T47D (cell line): Measurements from ENCODE around the gene ABL1.

Experiments
- DNase-seq, 2 experiments: peaks; one replicate each; pipeline versions ENCODE4 v3.0.0 to v3.0.0-alpha.2; 2011 to 2012; ENCODE audit warnings: low read depth in 1 of 2, low spot score in 1 of 2
- JUND ChIP-seq: IDR thresholded peaks from 2 replicates; pipeline ENCODE4 v1.6.1; 2012; ENCODE audit warnings: low read depth
- in situ Hi-C: cut with HindIII; loops from 2 replicates; pipeline ENCODE4 v1.10.0; 2016; ENCODE audit warnings: low sequenced_read_pairs, low pct_unique_long_range_greater_than_20kb

Gene ABL1

GRCh38 chr9:130930132-130930803 is 95.2 kb downstream of the ABL1 start:
- DNase-seq, result no peak
- in situ Hi-C loops, result no loop called here
- TF ChIP-seq JUND, result no peak

GRCh38 chr9:130930804-130931349 is 95.8 kb downstream of the ABL1 start:
- no peak for TF ChIP-seq JUND
- no peak for DNase-seq
- in situ Hi-C loops, result no loop called here

DNA sequence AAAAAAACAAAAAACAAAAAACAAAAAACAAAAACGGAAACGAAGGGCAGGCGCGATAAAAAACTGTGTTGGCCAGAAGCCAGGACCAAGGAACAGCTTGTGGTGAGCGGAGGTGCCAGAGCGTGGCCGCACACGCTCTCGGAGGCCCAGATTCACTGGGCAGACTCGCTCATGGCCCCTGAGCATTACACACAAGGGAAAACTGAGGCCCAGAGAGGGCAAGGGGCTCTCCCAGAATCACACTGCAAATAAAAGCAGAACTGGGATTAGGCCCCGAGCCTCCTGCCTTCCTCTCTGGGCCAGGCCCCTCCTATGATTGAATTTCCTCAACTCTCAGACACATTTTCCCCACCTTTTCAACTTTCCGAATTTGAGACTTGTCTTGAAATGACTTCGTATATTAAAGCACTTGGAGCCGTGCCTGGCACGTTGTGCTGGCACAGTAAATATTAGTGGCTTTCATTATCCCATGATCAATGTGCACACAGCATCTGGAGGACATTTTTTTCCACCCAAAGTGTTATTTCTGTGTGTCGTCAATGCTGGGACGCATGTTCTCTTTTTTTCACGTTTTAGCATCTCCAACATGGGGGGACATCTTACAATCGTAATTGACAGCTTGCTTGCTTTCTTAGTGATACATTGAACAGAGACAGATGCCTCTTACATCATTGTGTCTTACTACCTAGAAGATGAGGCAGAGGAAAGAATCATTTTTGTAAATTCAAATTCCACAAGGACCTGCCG is 96.6 kb downstream of the ABL1 start:
- DNase-seq, result no peak
- no peak for TF ChIP-seq JUND
- in situ Hi-C loops, result no loop called here

DNA sequence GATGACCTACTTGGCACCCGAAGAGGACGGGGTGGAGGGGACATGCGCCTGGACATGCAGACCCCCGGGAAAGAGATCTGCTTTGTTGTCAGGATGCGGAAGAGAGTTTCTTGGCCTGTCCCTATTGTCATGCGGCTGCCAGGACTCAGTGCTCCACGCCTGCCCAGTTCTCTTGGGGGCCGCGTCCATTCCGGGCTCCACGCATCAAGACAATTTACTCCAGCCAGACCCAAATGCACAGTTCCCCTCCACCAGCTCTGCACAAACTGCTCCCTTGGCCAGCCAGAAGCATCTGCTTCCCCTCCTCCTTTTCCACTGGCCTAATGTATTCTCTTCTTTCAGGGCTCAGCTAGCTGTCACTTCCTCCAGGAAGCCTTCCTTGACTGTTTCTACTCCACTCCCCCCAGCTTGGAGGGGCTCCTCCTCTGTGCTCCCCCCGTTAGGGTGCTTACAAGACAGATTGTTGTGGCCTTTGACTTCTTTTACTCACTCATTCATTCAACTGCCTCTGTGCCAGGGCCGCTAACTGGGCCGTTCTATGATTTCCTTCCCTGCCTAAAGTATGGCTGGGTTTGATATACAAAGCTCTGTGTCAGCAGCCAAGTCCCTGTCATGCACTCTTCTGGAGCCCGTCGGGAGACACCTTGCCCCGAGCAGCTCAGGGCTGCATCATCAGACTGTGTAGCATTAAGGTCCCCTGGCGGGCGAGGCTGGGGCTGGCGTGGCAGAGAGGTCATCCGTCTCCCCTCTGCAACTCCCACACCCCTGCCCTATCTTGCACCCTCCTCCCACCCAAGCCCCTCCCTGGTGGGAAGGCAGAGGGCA is 97.4 kb downstream of the ABL1 start:
- DNase-seq, result no peak
- in situ Hi-C loops, result no loop called here
- TF ChIP-seq JUND, result no peak

DNA sequence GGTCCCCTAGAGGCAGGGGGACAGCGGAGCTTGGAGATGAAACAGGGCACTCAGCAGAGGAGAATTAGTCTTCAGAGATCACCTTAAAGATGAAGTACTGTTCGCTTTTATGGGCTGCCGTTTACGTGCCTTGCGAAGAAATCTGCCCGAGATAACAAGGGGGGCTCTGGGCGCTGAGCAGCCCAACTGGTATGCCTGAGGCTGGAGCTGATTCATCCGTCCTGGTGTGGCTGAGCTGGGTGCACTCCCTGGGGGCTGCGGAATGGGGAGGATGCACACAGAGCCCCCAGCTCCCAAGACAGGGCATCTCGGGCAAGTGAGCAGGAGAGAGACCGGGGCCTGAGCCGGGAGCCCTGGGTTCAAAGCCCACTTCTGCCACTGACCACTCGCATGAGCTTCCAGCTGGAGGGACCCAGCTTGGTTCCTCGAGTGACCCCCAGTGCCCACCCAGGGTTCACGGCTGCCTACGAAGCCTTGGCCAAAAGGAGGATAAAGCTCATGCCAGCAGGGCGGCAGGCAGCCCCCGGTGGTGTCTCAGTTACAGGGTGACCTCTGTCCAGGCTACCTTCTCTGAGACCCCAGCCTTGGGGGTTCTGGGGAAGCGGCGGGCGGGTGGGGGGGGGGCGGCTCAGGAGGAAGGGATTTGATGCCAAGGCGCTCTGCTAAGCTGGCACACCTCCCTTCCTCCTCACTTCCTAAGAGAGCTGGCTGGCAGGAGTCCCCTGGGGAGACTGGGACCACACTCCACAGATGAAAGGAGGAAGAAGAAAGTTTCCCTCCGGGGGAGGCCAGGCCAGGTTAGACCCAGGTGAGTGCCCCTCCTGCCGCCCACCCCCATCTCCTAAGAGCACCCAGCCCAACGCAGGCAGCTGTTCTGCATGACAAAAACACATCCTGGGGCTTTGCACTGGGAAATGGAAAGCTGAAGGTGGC is 98.3 kb downstream of the ABL1 start:
- no peak for DNase-seq
- no peak for TF ChIP-seq JUND
- in situ Hi-C loops, result no loop called here

GRCh38 chr9:130934246-130934645 is 99.2 kb downstream of the ABL1 start:
- no peak for TF ChIP-seq JUND
- in situ Hi-C loops, result no loop called here
- DNase-seq, result no peak

GRCh38 chr9:130934702-130935647 is 99.9 kb downstream of the ABL1 start:
- TF ChIP-seq JUND, result no peak
- peak in 1 of 2 experiments; percentile 74 for DNase-seq
- in situ Hi-C loops, result no loop called here

DNA sequence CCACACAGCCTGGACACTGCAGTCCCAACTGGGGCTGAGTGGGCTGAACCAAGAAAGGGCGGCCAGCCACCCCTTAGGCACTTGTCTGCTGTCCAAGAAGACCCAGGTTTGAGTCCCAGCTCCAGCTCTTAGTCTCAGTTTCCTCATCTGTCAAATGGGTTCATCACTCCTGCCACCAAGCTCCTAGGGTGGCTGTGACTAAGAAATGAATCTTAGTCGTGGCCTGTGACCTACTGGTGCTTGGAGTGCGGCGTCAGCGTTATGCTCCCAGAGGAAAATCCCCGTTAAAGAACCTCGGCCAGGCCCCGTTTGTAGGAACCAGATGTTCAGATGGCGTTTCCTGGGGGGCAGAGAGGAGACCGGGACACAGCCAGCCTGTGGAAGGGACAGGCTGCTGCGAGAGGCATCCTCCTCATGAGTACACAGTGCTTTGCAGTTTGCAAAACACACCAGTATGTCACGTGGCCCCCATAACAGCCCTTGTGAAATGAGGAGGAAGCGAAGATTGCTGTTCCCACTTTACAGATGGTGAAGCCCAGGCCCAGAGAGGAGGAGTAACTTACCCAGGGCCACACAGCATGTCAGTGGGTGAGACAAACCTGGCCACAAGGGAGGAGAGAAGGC is 100.7 kb downstream of the ABL1 start:
- no peak for TF ChIP-seq JUND
- in situ Hi-C loops, result no loop called here
- DNase-seq, result no peak

DNA sequence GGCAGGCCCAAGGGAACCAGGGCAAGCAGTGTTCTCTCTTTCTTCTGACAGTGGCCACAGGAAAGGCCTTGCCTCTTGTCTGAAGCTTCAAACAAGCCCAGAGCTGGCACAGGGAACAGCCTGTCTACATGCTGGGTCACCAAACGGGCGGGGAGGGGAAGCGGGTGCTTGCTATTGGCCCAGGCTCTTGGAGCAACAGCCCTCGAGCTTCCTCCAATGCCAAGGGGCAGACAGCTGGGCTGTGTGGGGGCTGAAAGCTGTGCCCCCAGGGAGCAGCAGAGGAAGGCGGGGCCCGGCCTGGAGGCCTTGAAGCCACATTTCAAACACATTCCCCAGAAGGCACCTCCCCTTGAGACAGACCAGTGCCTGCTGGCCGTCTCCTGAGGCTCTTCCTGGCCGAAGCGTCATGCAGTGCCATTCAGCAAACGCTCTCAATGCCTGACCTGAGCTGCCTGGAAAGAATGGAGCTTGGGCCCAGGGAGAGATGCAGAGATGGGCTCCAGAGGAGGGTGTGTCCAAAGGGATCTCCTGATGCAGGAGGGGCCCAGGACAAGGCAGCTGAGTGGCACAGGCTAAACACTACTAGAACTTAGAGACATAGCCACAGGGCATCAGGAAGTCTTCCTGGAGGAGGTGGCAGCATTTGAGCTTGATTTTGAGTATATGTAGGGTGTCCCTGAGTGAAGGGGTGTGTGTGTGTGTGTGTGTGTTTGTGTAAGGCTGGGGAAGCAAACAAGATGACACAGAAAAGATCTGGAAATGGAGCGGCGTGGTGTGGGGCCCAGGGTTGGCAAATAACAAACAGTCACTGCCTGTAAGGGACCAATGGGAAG is 101.4 kb downstream of the ABL1 start:
- in situ Hi-C loops, result no loop called here
- DNase-seq, result peak; percentile 76 to 78
- no peak for TF ChIP-seq JUND
